Subcutaneous abdominal adipose tissue (tissue), 5 donors: ENCODE measurements around the gene AIF1.

Experiments used
- H3K27ac ChIP-seq: one replicate; pipeline ENCODE4 v1.7.0; 2013; ENCODE audit warnings: low read depth, mild to moderate bottlenecking, inconsistent platforms, low read length, moderate library complexity
- H3K27me3 ChIP-seq, 5 donors: one replicate each; pipeline ENCODE4 v1.7.0; 2013; ENCODE audit warnings: low read length in 5 of 5, inconsistent platforms in 1 of 5; ENCODE audit not compliant: control insufficient read depth in 5 of 5, insufficient read depth in 4 of 5
- H3K36me3 ChIP-seq, 5 donors: one replicate each; pipeline ENCODE4 v1.7.0; 2013; ENCODE audit warnings: low read length in 5 of 5; ENCODE audit not compliant: control insufficient read depth in 5 of 5, insufficient read depth in 5 of 5
- H3K4me1 ChIP-seq, 5 donors: one replicate each; pipeline ENCODE4 v1.7.0; 2013; ENCODE audit warnings: low read length in 5 of 5, mild to moderate bottlenecking in 3 of 5, moderate library complexity in 1 of 5; ENCODE audit not compliant: control insufficient read depth in 5 of 5, insufficient read depth in 5 of 5
- H3K4me3 ChIP-seq, 5 donors: one replicate each; pipeline ENCODE4 v1.7.0; 2013; ENCODE audit warnings: low read length in 5 of 5, low read depth in 1 of 5
- H3K9ac ChIP-seq, 5 donors: one replicate each; pipeline ENCODE4 v1.7.0; 2013; ENCODE audit warnings: low read length in 5 of 5, mild to moderate bottlenecking in 4 of 5, moderate library complexity in 3 of 5
- H3K9me3 ChIP-seq, 5 donors: one replicate each; pipeline ENCODE4 v1.7.0; 2013; ENCODE audit warnings: low read length in 5 of 5; ENCODE audit not compliant: control insufficient read depth in 5 of 5
- donor health status: healthy.
- donor health status: healthy.
- donor health status: healthy.
- donor health status: healthy.
- donor health status: healthy.

The AIF1 gene

GRCh38 chr6:31631209-31631608, 16.2 kb downstream of the AIF1 start:
- peaks cover 11 to 100% (median 100%) of the 10 kb centered on the region in 5 donors for H3K36me3 ChIP-seq
- H3K9ac ChIP-seq = no peak overlapping the region
- H3K9me3 ChIP-seq = no peaks in the 10 kb centered on the region
- H3K4me3 ChIP-seq = no peak overlapping the region
- no peak overlapping the region for H3K27ac ChIP-seq
- peaks cover 1 to 29% (median 13%) of the 10 kb centered on the region in 5 donors for H3K4me1 ChIP-seq
- H3K27me3 ChIP-seq = no peaks in the 10 kb centered on the region

GRCh38 chr6:31631681-31632278, 16.7 kb downstream of the AIF1 start:
- Histone ChIP-seq H3K4me1 (peaks cover 1 to 29% (median 13%) of the 10 kb centered on the region in 5 donors), H3K27me3 (no peaks in the 10 kb centered on the region), H3K36me3 (peaks cover 11 to 100% (median 100%) of the 10 kb centered on the region in 5 donors), H3K27ac (no peak overlapping the region), H3K9ac (no peak overlapping the region), H3K9me3 (no peaks in the 10 kb centered on the region), H3K4me3 (no peak overlapping the region)

GRCh38 chr6:31632279-31632946, 17.4 kb downstream of the AIF1 start:
- H3K36me3 ChIP-seq = peaks cover 8 to 100% (median 99%) of the 10 kb centered on the region in 5 donors
- H3K4me3 ChIP-seq = no peak overlapping the region
- no peak overlapping the region for H3K27ac ChIP-seq

GRCh38 chr6:31633447-31633846, 18.4 kb downstream of the AIF1 start:
- H3K27ac ChIP-seq = no peak overlapping the region

More at GRCh38 chr6:31632279-31632946, 17.4 kb downstream of the AIF1 start:
- no peak overlapping the region for H3K9ac ChIP-seq
- no peaks in the 10 kb centered on the region for H3K9me3 ChIP-seq
- H3K27me3 ChIP-seq = no peaks in the 10 kb centered on the region
- peaks cover 1 to 29% (median 13%) of the 10 kb centered on the region in 5 donors for H3K4me1 ChIP-seq

GRCh38 chr6:31634131-31634530, 19.1 kb downstream of the AIF1 start:
- Histone ChIP-seq H3K27me3 (no peaks in the 10 kb centered on the region), H3K27ac (no peak overlapping the region), H3K4me1 (peaks cover 1 to 29% (median 13%) of the 10 kb centered on the region in 5 donors), H3K9me3 (no peaks in the 10 kb centered on the region), H3K4me3 (no peak overlapping the region), H3K9ac (peak overlapping the region in 1 of 5 donors; percentile 44), H3K36me3 (peaks cover 7 to 97% (median 95%) of the 10 kb centered on the region in 5 donors)

More at GRCh38 chr6:31633447-31633846, 18.4 kb downstream of the AIF1 start:
- Histone ChIP-seq H3K36me3 (peaks cover 10 to 98% (median 96%) of the 10 kb centered on the region in 5 donors), H3K27me3 (no peaks in the 10 kb centered on the region), H3K4me3 (no peak overlapping the region), H3K9me3 (no peaks in the 10 kb centered on the region), H3K4me1 (peaks cover 1 to 29% (median 13%) of the 10 kb centered on the region in 5 donors), H3K9ac (no peak overlapping the region)

- Histone ChIP-seq H3K9me3 (no peaks in the 10 kb centered on the region), H3K4me3 (no peak overlapping the region), H3K36me3 (peaks cover 9 to 97% (median 94%) of the 10 kb centered on the region in 5 donors), H3K27me3 (no peaks in the 10 kb centered on the region), H3K27ac (no peak overlapping the region), H3K9ac (no peak overlapping the region), H3K4me1 (peaks cover 1 to 29% (median 13%) of the 10 kb centered on the region in 5 donors)
Observed at GRCh38 chr6:31634969-31635575, 20.0 kb downstream of the AIF1 start.

- H3K9ac ChIP-seq = no peak overlapping the region
- H3K4me3 ChIP-seq = no peak overlapping the region
- peaks cover 1 to 29% (median 13%) of the 10 kb centered on the region in 5 donors for H3K4me1 ChIP-seq
- no peak overlapping the region for H3K27ac ChIP-seq
- no peaks in the 10 kb centered on the region for H3K9me3 ChIP-seq
- H3K27me3 ChIP-seq = no peaks in the 10 kb centered on the region
- peaks cover 9 to 97% (median 94%) of the 10 kb centered on the region in 5 donors for H3K36me3 ChIP-seq
Observed at GRCh38 chr6:31636698-31637596, 21.9 kb downstream of the AIF1 start.

- no peak overlapping the region for H3K27ac ChIP-seq
- H3K9me3 ChIP-seq = no peaks in the 10 kb centered on the region
- no peaks in the 10 kb centered on the region for H3K27me3 ChIP-seq
- H3K4me1 ChIP-seq = peaks cover 1 to 15% (median 12%) of the 10 kb centered on the region in 5 donors
- no peak overlapping the region for H3K9ac ChIP-seq
- no peak overlapping the region for H3K4me3 ChIP-seq
- H3K36me3 ChIP-seq = peaks cover 12 to 95% (median 92%) of the 10 kb centered on the region in 5 donors
Observed at GRCh38 chr6:31639043-31639442, 24.0 kb downstream of the AIF1 start.

- H3K27ac ChIP-seq = no peak overlapping the region
- H3K9me3 ChIP-seq = no peaks in the 10 kb centered on the region
- peaks cover 1 to 11% (median 8%) of the 10 kb centered on the region in 5 donors for H3K4me1 ChIP-seq
- no peaks in the 10 kb centered on the region for H3K27me3 ChIP-seq
- no peak overlapping the region for H3K4me3 ChIP-seq
- no peak overlapping the region for H3K9ac ChIP-seq
- peaks cover 12 to 95% (median 92%) of the 10 kb centered on the region in 5 donors for H3K36me3 ChIP-seq
Observed at GRCh38 chr6:31639449-31639861, 24.4 kb downstream of the AIF1 start.
